ENCODE data around the gene MXD3.

- TF ChIP-seq CTCF (IDR thresholded peaks at IDR 0.05) (no peak), POLR2AphosphoS5 (IDR thresholded peaks at IDR 0.05) (no peak)
Observed at GRCh38 chr5:177261510-177261909, 50.2 kb downstream of the MXD3 start.
